IPS-NIHi7 (cell line): ENCODE results near the gene PTPRN2.

Source experiments
- DNase-seq: peaks from one replicate; pipeline ENCODE4 v3.0.0; 2012; ENCODE audit warnings: mixed read lengths; ENCODE audit errors: extremely low spot score

Gene PTPRN2

DNA sequence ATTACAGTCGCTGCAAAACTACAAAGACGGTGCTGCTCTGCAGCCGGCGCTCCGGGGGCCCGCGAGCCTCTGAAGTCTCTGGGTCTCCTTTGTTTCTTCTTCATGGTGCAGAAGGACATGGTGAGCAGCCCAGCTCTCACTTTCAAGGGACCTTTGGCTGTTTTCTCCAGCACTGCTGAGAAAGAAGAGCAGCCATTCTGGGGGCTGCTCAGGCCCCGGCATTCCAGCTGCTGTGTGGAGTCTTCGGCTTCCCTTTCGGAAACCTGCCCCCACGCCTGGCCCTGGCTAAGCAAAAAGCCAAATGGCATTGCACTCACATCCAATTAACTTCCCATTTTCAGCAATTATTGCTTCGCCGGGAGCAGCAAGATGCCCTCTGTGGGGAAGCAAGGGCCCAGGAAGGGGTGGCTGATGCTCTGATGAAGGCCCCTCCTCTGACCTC is 555.7 kb downstream of the PTPRN2 start:
- no peak for DNase-seq

DNA sequence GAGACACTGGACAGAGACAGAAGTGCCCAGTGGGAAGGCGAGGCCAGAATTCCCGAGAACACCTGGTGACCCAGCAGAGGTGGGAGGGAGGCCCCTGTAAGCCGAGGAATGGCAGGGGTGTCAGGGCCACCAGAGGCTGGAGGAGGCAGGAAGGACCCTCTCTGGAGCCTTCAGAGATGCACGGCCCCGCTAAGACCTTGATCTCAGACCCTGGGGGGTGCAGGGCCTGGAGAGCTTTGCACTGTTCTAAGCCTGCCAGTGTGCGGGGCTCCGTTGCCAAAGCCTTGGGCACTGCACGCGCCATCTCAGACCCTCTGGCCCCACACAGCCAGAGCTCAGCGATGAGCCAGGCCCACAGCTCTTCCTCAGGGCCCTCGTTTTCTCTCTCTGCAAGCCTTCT is 557.1 kb downstream of the PTPRN2 start:
- no peak for DNase-seq

DNA sequence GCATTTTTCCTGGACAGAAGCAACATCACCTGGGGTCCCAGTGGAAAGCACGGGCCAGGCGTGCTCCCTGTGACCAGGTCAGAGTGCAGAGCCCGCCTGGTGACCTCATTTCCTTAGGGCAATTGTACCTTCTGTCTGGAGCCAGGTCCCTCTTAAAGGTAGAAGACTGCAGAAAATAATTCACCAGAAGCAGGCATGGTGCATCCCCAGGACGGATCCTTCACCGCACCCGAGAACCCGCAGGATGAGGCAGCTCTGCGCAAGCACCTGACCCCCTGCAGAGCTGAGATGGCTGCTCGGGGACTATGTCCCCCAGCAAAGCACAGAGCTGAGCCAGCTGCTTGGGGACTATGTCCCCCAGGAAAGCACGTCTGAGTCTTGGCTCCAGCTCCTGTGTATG is 557.6 kb downstream of the PTPRN2 start:
- DNase-seq: no peak

- no peak for DNase-seq
Measured at GRCh38 chr7:158029509-158029908, 558.1 kb downstream of the PTPRN2 start.

- no peak for DNase-seq
Measured at GRCh38 chr7:158028971-158029370, 558.7 kb downstream of the PTPRN2 start.

GRCh38 chr7:158028290-158028941 is 559.2 kb downstream of the PTPRN2 start:
- no peak for DNase-seq

- no peak for DNase-seq
Measured at GRCh38 chr7:158027646-158028045, 560.0 kb downstream of the PTPRN2 start.

- no peak for DNase-seq
Measured at GRCh38 chr7:158026636-158027265, 560.9 kb downstream of the PTPRN2 start.

DNA sequence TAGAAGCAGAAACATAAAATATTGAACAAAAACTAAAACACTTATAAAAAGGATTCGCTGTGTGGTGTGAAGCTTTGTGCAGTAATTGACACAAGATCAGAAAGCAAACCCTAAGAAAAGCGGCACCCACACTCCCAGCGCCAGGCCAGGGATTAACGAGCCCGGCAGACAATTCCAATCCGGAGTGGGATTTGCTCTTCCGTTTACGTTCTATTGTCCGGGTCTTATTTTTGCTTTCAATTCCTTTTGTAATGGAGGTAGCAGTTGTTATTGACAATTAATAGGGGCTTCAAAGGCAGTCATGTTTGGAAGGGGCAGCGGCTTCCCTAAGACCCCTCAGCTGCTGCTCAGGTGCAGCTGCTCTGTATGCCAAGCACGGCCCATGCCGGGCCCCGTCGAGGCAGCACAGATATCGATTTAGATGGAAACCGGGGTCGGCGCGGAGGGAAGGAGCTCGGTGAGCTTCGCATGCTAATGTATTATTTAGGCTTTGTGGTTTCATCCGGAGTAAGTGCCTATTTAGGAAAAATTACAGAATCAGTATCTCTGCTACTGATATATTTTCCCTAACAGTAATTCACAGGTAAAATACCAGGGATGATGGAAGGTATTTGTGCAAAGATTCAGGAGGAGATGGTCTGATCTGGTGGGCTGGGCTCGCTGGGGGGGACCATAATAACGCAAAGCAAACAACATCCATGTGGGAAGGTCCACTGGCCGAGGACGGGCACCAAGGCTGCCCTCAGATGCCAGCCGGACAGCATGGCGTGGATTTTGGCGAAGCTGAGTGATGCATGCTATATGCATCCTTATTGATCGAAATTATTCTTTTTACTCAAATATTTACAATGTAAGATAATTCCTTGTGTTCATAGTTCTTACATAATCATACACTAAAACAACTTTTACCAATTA is 561.7 kb downstream of the PTPRN2 start:
- no peak for DNase-seq

DNA sequence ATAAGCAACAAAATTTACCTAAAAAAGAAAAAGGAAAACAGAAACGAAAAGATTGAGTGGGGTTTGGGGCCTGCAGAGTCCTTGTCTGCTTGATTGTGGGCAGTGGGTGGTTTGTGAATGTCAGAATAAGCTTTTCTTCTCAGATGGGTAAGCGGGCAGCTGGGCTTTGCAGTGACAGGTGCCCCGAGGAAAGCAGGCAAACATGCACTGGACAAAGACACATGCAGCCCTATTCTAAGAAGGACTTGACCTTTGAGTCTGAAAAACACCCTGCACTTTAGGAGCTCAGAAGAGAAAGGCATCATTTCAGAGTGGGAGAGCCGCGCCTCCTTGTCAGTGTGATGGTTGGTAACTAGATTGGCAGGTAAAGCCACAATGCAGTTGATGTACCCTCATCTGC is 562.7 kb downstream of the PTPRN2 start:
- no peak for DNase-seq

GRCh38 chr7:158024351-158024715 is 563.3 kb downstream of the PTPRN2 start:
- no peak for DNase-seq

GRCh38 chr7:158023681-158024350 is 563.8 kb downstream of the PTPRN2 start:
- DNase-seq: no peak

DNA sequence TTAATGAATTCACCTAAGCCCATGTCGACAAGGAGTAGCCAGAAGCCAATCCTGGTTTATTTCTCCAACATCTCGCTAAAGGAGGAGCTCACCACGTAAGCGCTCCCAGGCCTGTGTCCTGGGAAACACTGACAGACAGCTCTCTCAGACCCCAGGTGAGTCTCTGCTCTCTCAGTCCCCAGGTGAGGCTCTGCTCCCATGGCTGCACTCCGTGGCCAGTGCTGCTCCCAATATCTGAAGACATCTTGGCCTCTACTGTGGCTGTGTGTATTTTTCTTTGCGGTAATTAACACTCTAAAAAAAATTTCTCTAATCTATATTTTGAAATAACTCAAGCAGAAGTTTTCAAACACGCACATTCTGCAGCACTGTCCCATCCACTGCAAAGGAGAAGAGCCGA is 564.5 kb downstream of the PTPRN2 start:
- no peak for DNase-seq

GRCh38 chr7:158022601-158023000 is 565.0 kb downstream of the PTPRN2 start:
- DNase-seq: no peak

DNA sequence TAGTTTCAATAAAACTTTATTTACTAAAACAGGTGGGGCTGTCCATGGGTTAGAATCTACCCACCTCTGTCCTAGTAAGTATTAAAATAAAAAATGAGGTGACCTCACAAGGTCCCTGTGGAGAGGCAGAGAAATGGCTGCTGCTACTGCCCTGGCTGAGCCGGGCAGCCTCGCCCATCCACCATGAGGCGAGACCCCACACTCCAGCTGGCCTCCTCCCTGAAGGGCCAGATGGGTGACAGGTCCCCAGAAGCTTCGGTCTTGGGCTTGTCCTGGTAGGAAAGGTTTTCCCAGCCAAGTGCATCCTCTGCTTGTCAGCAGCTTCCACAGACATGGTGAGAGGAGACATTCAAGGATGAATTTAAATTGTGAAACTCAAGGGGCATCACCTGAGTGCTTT is 565.8 kb downstream of the PTPRN2 start:
- no peak for DNase-seq

DNA sequence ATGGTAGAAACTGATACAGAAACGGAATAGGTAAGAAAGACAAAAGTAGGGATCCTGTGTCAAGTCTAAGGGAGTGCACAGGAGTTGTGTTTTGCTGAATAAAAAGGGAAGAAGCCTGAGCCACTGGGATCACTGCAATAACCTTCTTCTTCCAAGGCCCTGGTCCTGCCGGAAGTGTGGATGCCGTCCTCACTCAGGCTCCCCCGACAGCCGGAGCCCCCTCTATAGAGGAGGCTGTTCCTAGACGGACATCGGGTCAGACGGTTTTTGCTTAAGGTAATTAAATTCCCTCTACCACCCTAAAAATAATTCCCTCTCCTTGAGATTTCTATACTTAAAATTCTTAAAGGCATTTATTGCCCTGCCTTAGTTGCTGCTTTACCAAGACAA is 566.9 kb downstream of the PTPRN2 start:
- no peak for DNase-seq

DNA sequence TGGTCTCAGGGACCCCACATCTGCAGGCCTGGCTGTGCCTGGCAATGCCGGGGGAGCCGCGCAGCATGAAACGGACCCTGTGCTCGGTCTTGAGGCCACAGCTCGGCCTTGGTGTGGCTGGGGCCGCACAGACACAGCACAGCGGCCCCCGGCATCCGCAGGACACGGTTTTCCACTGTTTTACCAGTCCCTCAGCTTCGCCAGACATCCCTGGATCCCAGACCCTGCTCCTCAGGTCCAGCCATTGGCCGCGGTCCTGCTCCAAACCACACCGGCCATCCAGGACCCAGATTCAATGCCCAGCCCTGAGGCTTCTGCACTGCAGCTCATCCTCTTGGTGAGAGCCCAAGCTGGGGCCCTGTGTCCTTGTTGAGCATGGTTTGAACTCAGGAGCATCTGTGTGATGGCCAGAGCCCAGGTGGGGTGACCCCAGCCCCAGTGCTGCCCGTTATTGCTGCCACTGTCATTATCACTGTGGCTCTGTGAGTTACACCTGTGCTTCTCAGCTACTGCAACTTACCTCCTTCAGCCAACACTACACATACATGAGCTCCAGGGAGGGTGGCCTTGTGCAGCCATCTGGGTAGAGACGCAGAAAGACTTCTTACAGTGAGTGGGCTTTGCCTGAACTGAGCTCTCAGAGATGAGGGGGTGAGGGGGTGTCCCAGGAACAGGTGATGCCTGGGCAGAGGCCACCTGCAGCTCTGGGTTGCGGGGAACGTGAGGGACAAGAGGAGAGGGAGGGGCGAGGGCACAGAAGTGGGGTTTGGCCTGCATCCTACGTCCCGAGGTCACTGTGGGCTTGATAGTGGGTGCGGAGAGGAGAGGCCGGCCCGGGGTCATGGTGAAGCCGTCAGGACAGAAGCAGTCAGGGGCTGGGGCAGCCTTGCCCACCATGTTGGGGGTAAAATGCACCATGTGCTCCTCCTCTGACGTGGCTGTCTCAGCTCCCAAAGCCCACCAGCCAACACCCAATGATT is 567.6 kb downstream of the PTPRN2 start:
- DNase-seq: no peak

GRCh38 chr7:158018971-158019645 is 568.5 kb downstream of the PTPRN2 start:
- no peak for DNase-seq

GRCh38 chr7:158018098-158018762 is 569.4 kb downstream of the PTPRN2 start:
- no peak for DNase-seq
